Naive thymus-derived CD8-positive, alpha-beta T cell (primary cell): ENCODE measurements around the gene DOCK11. TPM values are rescaled to one million over a fixed set of nuclear protein-coding genes. Genes with fewer than 3 reads are reported as not detected.
A peak's percentile ranks its signal among the peaks of the same experiment; 100 is the strongest.

Source experiments
- ATAC-seq, 2 donors: fragments of 150-1000 bp; cut with Tn5 transposase in 1 of 2; sonication (Bioruptor Pico), chemical (Tn5 transposase) in 1 of 2; 1 replicate in 1 of 2; 2 replicates in 1 of 2; pipeline ENCODE4 v1.10.0; 2021; ENCODE audit warnings: mild to moderate bottlenecking in 2 of 2, moderate library complexity in 2 of 2
- POLR2A ChIA-PET: fragments of 350-600 bp; sonication (Branson Sonifier 250); formaldehyde crosslinking; loops from one replicate; lab custom pipeline; 2021; ENCODE audit warnings: antibody characterized with exemption; lab: Charles Lee
- DNase-seq, 10 donors: peaks; one replicate each; pipeline versions ENCODE4 v3.0.0 to v3.0.0-alpha.2; 2020 to 2022
- H3K27ac Mint-ChIP-seq, 10 donors: one replicate each; pipeline ENCODE4 v1.8.0; 2020 to 2022; ENCODE audit warnings: mild to moderate bottlenecking in 10 of 10, mixed read lengths in 10 of 10, moderate library complexity in 4 of 10, inconsistent platforms in 1 of 10
- H3K27me3 Mint-ChIP-seq, 5 donors: one replicate each; pipeline ENCODE4 v1.8.0; 2021 to 2022; ENCODE audit warnings: mixed read lengths in 5 of 5
- H3K36me3 Mint-ChIP-seq, 3 donors: one replicate each; pipeline ENCODE4 v1.8.0; 2020 to 2022; ENCODE audit warnings: mixed read lengths in 3 of 3, mild to moderate bottlenecking in 2 of 3, inconsistent platforms in 1 of 3
- H3K4me1 Mint-ChIP-seq, 4 donors: one replicate each; pipeline ENCODE4 v1.8.0; 2021 to 2022; ENCODE audit warnings: mixed read lengths in 4 of 4
- H3K4me3 Mint-ChIP-seq, 10 donors: one replicate each; pipeline ENCODE4 v1.8.0; 2020 to 2022; ENCODE audit warnings: mild to moderate bottlenecking in 10 of 10, mixed read lengths in 10 of 10, moderate library complexity in 6 of 10, inconsistent platforms in 1 of 10
- H3K9me3 Mint-ChIP-seq, 9 donors: one replicate each; pipeline ENCODE4 v1.8.0; 2020 to 2022; ENCODE audit warnings: mixed read lengths in 9 of 9, mild to moderate bottlenecking in 3 of 9, inconsistent platforms in 1 of 9, moderate library complexity in 1 of 9
- polyA plus RNA-seq, 3 donors: library from polyadenylated mRNA; unstranded; fragments of 300-500 nt; fragmentation: Illumina TruSeq; gene quantifications; one replicate each; pipeline ENCODE4 v1.2.3, GENCODE V29; 2021
- total RNA-seq, 8 experiments: library from RNA in 2 of 8; stranded (reverse) in 2 of 8; gene quantifications; one replicate each; pipeline ENCODE4 v1.2.3 and lab custom pipeline; 2021 to 2026

The DOCK11 gene
- total and polyA plus RNA-seq, 5 experiments from 2014 or later, result 20.9 to 116 (median 26.6) TPM

DNA sequence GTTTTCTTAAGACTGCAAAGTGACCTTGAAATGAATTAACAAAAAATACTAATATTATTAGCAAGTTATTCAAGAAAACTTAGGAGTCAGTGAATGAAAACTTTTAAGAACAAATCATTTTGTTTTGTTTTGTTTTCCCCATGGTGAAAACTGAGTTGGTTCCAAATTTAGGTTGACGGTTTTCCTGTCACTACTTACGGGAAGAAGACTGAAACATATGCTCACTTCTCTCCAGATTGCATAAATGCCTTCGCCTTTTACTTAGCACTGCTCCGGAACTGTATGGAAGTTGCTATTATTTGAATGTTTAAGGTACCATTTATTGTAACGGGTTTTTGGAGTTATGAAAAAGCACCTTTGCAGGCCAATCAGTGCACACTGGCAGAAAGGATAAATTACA is 42.8 kb downstream of the DOCK11 start:
- Mint-ChIP-seq H3K4me3 (no peak overlapping the region), H3K27me3 (no peaks in the 10 kb centered on the region), H3K36me3 (peaks cover 0 to 8% (median 0%) of the 10 kb centered on the region in 3 donors), H3K27ac (peak overlapping the region in 7 of 10 donors; percentile 7 to 87 (median 57)), H3K9me3 (no peaks in the 10 kb centered on the region), H3K4me1 (peaks cover 18 to 76% (median 56%) of the 10 kb centered on the region in 4 donors)
- ATAC-seq, result no peak
- POLR2A ChIA-PET, result interaction anchor here (0.5 to 11.2 kb wide), 7 partner anchors 9 to 498 kb away, joined by 3 to 121 read pairs (median 3); partner anchors contain the start of gene DOCK11
- no peak for DNase-seq

DNA sequence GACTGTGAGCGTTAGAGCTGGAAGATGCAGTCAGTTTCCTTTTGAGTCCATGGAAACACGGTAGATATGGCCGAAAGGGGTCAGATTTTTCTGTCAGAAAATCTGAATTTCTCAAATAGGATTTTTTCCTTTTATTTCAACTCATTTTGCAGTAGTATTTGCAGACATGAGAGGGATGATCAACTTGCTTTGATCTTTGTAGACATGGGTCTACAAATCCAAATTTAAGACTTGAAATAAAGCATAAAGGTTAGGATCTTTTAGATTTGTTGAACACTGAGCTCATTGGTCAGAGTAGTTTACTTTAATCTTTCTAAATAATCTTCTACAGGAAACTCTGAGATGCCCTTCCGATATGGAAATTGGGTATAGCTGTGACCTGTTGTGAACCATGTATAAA is 44.7 kb downstream of the DOCK11 start:
- ATAC-seq (no peak), DNase-seq (no peak)
- Mint-ChIP-seq H3K27me3 (no peaks in the 10 kb centered on the region), H3K9me3 (no peaks in the 10 kb centered on the region), H3K4me3 (no peak overlapping the region), H3K36me3 (peaks cover 0 to 24% (median 2%) of the 10 kb centered on the region in 3 donors), H3K27ac (no peak overlapping the region), H3K4me1 (peaks cover 16 to 57% (median 45%) of the 10 kb centered on the region in 4 donors)
- POLR2A ChIA-PET, result interaction anchor here (1.6 kb wide), 1 partner anchor 39 kb away, joined by 4 read pairs; no protein-coding TSS in a partner anchor

DNA sequence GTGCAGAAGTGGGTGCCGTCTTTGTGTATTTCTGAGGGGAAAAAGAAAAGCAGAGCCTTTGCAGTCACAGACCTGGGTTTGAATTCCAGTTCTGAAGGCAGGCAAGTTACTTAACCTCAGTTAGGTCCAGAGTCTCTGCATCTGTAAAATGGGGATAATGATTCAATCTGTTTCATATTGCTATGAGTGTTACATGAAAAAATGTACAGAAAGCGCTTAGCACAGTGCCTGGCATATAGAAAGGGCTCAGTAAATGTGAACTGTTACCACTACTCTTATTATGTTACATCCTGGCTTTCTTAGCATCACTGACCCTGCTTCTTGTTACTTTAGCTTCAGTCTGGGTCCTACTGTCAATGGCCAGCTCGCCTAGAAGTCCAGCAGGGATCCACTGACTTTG is 45.9 kb downstream of the DOCK11 start:
- no peaks in the 10 kb centered on the region for H3K27me3 Mint-ChIP-seq
- H3K4me1 Mint-ChIP-seq, result peaks cover 12 to 45% (median 34%) of the 10 kb centered on the region in 4 donors
- no peak overlapping the region for H3K4me3 Mint-ChIP-seq

DNA sequence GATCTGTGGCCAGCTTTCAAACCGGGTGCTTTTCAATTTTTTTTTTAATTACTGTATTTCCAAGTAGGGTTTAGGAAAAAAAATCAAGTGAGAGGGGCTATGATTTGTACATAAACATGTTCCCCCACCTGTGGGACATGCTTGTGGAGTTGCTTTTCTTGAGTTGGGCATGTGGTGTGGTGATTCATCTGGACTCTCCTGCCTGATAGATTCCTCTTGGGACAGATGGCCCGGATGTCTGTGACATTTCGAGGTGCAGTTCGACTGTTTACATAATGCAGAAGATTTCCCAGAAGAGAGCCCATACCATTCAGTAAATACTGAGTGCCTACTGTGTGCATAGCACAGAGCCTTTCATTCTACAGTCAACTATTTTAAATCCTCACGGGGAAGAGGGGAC is 49.9 kb downstream of the DOCK11 start:
- no peak for DNase-seq
- Mint-ChIP-seq H3K9me3 (no peaks in the 10 kb centered on the region), H3K4me1 (peaks cover 5 to 15% (median 11%) of the 10 kb centered on the region in 4 donors), H3K4me3 (no peak overlapping the region), H3K27ac (peak overlapping the region in 3 of 10 donors; percentile 22 to 46 (median 35)), H3K36me3 (peaks cover 0 to 65% (median 2%) of the 10 kb centered on the region in 3 donors), H3K27me3 (no peaks in the 10 kb centered on the region)
- no peak for ATAC-seq
- POLR2A ChIA-PET, result interaction anchor here (0.8 kb wide), 1 partner anchor 47 kb away, joined by 4 read pairs; no protein-coding TSS in a partner anchor

More for the DNA sequence above, 45.9 kb downstream of the DOCK11 start:
- H3K36me3 Mint-ChIP-seq, result peaks cover 0 to 35% (median 2%) of the 10 kb centered on the region in 3 donors
- no peak for ATAC-seq
- POLR2A ChIA-PET, result no interaction called here
- no peak for DNase-seq
- peak overlapping the region in 7 of 10 donors; percentile 11 to 78 (median 57) for H3K27ac Mint-ChIP-seq
- H3K9me3 Mint-ChIP-seq, result no peaks in the 10 kb centered on the region

DNA sequence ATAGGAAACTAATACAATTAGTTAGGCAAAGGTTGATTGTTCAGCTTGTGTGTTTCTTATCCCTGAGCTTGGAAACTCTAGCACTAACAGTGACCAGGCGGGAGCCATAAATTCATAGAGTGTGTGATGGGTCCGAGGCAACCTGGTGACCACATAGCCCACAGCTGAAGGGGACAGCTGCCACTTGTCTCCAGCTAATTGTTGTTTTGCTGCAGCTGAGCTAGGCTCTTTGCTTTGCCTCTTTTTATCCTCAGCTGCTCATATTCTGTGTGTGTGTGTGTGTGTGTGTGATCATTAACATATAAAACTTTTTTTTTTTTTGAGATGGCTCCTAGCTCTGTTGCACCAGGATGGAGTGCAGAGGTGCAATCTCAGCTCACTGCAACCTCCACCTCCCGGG is 53.2 kb downstream of the DOCK11 start:
- peaks cover 0 to 10% (median 5%) of the 10 kb centered on the region in 4 donors for H3K4me1 Mint-ChIP-seq
- H3K27me3 Mint-ChIP-seq, result no peaks in the 10 kb centered on the region
- H3K9me3 Mint-ChIP-seq, result no peaks in the 10 kb centered on the region
- no peak for DNase-seq
- POLR2A ChIA-PET, result interaction anchor here (0.6 kb wide), 1 partner anchor 78 kb away, joined by 3 read pairs; no protein-coding TSS in a partner anchor
- H3K27ac Mint-ChIP-seq, result peak overlapping the region in 1 of 10 donors; percentile 11
- no peak overlapping the region for H3K4me3 Mint-ChIP-seq
- no peak for ATAC-seq
- H3K36me3 Mint-ChIP-seq, result peaks cover 0 to 71% (median 4%) of the 10 kb centered on the region in 3 donors

DNA sequence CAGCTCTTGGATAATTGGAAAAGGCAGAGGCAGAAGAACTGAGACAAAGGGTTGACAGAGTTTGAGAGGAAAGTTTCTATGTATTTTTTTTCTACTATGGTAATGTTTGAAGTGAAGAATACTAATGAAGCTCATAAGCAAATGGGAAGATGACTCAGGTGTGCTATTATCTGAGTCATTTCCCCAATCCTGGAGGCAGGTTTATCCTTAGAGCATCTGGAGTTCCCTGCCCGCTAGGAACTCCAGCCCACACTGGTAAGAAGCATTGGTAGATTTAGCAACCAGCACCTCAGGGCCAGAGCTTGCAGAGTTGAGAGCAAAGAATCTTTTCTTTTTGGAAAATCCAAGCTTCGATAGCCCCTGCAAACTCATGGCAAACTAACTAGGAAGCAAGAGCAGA is 55.2 kb downstream of the DOCK11 start:
- DNase-seq (no peak), ATAC-seq (no peak)
- no peak overlapping the region for H3K4me3 Mint-ChIP-seq
- no peaks in the 10 kb centered on the region for H3K27me3 Mint-ChIP-seq
- H3K9me3 Mint-ChIP-seq, result no peaks in the 10 kb centered on the region
- H3K27ac Mint-ChIP-seq, result peak overlapping the region in 6 of 10 donors; percentile 35 to 87 (median 58)
- POLR2A ChIA-PET, result interaction anchor here (1.0 kb wide), 1 partner anchor 22 kb away, joined by 3 read pairs; no protein-coding TSS in a partner anchor
- peaks cover 0 to 13% (median 6%) of the 10 kb centered on the region in 4 donors for H3K4me1 Mint-ChIP-seq
- peaks cover 0 to 73% (median 2%) of the 10 kb centered on the region in 3 donors for H3K36me3 Mint-ChIP-seq

DNA sequence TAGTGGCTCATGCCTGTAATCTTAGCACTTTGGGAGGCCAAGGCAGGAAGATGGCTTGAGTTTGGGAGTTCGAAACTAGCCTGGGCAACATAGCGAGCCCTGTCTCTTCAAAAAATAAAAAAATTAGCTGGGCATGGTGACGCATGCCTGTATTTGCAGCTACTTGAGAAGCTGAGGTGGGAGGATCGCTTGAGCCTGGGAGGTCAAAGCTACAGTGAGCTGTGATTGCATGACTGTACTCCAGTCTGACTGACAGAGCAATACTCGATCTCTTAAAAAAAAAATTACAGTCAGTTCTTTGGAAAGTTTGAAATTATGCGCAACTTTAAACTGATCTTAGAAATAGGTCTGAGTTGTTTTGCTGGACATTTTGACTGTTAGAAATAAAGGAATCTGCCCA is 55.8 kb downstream of the DOCK11 start:
- POLR2A ChIA-PET, result interaction anchor here (1.0 kb wide), 1 partner anchor 23 kb away, joined by 3 read pairs; no protein-coding TSS in a partner anchor
- H3K9me3 Mint-ChIP-seq, result no peaks in the 10 kb centered on the region
- DNase-seq (no peak), ATAC-seq (no peak)
- H3K27ac Mint-ChIP-seq, result no peak overlapping the region
- peaks cover 0 to 13% (median 6%) of the 10 kb centered on the region in 4 donors for H3K4me1 Mint-ChIP-seq
- H3K27me3 Mint-ChIP-seq, result no peaks in the 10 kb centered on the region
- H3K4me3 Mint-ChIP-seq, result no peak overlapping the region
- peaks cover 0 to 69% (median 2%) of the 10 kb centered on the region in 3 donors for H3K36me3 Mint-ChIP-seq

DNA sequence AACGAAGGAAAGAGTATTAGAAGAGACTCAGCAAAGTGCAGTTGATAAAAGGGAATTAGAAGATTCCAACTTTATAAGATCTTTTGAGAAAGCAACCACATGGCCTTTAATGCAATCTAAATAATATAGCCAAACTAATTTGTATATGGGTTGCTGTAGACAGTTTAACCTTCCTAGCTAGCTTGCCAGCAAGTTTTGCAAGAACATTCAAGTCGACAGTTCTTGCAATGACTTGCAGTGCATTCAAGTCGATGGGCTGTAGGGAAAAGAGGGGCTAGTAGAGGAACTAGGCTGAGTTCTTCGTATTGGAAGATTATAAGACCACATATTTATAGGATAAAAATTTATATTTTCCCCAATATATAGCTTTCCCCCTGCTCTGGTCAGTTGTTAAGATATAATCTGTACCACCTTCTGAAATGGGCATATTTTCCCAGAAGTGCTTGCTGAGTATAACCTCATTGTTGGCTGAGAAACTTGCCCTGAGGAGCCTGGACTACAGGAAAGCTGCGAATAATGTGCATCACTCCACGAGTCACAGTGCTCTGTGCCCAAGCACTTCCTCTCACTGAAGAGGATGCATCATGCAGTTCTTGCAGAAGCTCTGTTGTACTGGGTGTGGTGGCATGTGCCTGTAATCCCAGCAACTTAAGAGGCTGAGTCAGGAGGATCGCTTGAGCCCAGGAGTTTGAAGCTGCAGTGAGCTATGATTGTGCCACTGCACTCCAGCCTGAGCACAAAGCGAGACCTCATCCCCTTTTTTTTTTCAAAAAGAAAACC is 56.7 kb downstream of the DOCK11 start:
- no peaks in the 10 kb centered on the region for H3K27me3 Mint-ChIP-seq
- no peak overlapping the region for H3K4me3 Mint-ChIP-seq
- DNase-seq, result no peak
- peaks cover 6 to 16% (median 8%) of the 10 kb centered on the region in 4 donors for H3K4me1 Mint-ChIP-seq
- POLR2A ChIA-PET, result interaction anchor here (0.6 to 1.0 kb wide), 2 partner anchors 21 to 24 kb away, joined by 3 to 5 read pairs; no protein-coding TSS in a partner anchor
- ATAC-seq, result no peak
- peaks cover 2 to 73% (median 4%) of the 10 kb centered on the region in 3 donors for H3K36me3 Mint-ChIP-seq
- H3K27ac Mint-ChIP-seq, result peak overlapping the region in 7 of 10 donors; percentile 18 to 92 (median 65)
- H3K9me3 Mint-ChIP-seq, result no peaks in the 10 kb centered on the region

DNA sequence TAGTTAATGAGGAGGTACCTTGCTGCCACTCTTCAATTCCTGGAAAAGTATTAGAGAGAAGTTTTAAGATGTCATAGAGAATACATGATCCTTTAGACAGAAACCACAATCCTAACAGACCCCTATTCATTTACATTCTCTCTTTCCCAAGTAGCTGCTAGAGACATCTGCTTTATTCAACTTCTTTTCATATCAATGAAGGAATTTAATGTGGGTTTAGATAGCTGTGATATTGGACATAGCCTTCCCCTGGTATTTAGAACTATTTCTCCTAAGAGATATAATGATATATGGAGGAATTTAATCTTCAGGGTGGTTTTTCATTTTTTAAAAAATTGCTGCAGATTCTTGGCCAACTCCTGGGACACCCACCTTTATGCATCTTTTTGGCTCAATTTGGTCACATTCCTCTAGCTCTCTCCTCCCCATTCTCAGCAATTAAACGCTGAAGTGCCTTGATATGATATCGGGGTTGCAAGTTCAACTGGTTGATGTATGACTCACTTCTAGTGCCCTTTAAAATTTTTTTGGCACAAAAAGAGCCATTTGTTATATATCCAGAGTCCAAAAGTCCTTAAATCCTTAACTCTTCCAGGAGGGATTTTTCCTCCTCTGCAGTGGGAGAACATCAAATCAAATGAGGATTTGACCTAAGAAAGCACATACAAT is 57.6 kb downstream of the DOCK11 start:
- Mint-ChIP-seq H3K9me3 (no peaks in the 10 kb centered on the region), H3K27ac (peak overlapping the region in 6 of 10 donors; percentile 6 to 46 (median 36)), H3K27me3 (no peaks in the 10 kb centered on the region), H3K4me3 (no peak overlapping the region), H3K36me3 (peaks cover 2 to 71% (median 4%) of the 10 kb centered on the region in 3 donors), H3K4me1 (peaks cover 6 to 17% (median 8%) of the 10 kb centered on the region in 4 donors)
- POLR2A ChIA-PET, result no interaction called here
- DNase-seq (no peak), ATAC-seq (no peak)

DNA sequence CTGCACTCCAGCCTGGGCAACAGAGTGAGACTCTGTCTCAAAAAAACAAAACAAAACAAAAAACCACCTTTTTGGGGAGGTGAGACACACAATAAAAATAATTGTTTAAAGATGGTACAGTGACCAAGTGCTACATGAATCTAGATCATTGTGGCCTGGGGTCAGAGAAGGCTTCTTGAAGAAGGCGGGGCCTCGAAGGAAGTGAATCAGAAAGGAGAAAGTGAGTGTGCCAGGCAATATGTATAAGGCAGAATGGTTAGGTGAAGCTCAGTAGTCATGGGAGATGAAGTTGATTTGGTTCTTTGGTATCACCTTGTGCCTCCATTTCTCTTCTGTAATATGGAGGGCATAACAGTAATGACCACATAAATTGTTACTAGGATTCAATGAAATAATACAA is 58.9 kb downstream of the DOCK11 start:
- peaks cover 6 to 22% (median 10%) of the 10 kb centered on the region in 4 donors for H3K4me1 Mint-ChIP-seq
- H3K9me3 Mint-ChIP-seq, result no peaks in the 10 kb centered on the region
- peak overlapping the region in 7 of 10 donors; percentile 6 to 86 (median 41) for H3K27ac Mint-ChIP-seq
- H3K27me3 Mint-ChIP-seq, result no peaks in the 10 kb centered on the region
- DNase-seq (no peak), ATAC-seq (no peak)
- H3K4me3 Mint-ChIP-seq, result no peak overlapping the region
- H3K36me3 Mint-ChIP-seq, result peaks cover 2 to 69% (median 4%) of the 10 kb centered on the region in 3 donors
- POLR2A ChIA-PET, result no interaction called here

DNA sequence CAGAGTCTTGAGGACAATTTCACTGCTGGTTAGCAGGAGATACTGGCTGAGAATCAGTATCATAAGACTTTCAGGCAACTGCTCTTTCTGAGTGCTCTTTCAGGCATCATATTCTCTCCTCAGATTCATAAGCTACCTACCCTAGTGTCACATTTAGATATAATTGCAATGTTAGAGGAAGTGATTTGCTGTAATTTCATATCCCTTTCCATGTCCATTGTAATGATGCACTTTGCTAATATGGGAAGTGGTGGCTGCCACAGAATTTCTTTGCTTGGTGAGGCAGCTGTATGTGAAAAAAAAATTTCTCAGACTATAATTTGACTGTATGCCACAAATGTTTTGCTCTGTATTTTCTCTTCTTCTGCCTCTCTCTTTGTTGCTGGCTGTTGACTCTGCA is 63.3 kb downstream of the DOCK11 start:
- peak overlapping the region in 2 of 10 donors; percentile 21 to 44 for H3K27ac Mint-ChIP-seq
- DNase-seq (no peak), ATAC-seq (no peak)
- no peaks in the 10 kb centered on the region for H3K9me3 Mint-ChIP-seq
- peaks cover 4 to 72% (median 5%) of the 10 kb centered on the region in 3 donors for H3K36me3 Mint-ChIP-seq
- POLR2A ChIA-PET, result interaction anchor here (0.6 kb wide), 1 partner anchor 26 kb away, joined by 4 read pairs; no protein-coding TSS in a partner anchor
- no peak overlapping the region for H3K4me3 Mint-ChIP-seq
- no peaks in the 10 kb centered on the region for H3K27me3 Mint-ChIP-seq
- H3K4me1 Mint-ChIP-seq, result peaks cover 14 to 20% (median 18%) of the 10 kb centered on the region in 4 donors

DNA sequence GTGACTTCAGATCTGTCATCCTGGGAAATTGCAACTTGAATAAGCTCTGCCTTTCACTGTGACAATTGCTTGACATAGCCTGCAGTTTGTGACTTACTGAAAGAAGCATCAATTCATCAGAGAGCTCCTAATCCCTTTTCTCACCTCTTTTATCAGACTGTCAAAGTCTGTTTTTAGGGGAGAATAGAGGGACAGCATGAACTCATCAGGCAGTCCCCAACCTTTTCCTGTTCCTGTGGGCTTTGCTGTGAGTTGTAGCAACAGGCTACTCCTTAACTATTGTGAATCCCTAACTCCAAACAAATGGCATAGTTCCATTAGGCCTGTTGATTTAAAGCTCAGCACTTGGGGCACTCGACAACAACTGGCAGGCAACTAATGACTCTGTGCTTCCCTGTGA is 64.9 kb downstream of the DOCK11 start:
- no peak for ATAC-seq

More for the DNA sequence above, 64.9 kb downstream of the DOCK11 start:
- POLR2A ChIA-PET, result no interaction called here
- Mint-ChIP-seq H3K27me3 (no peaks in the 10 kb centered on the region), H3K4me1 (peaks cover 14 to 19% (median 18%) of the 10 kb centered on the region in 4 donors), H3K36me3 (peaks cover 4 to 67% (median 5%) of the 10 kb centered on the region in 3 donors), H3K27ac (peak overlapping the region in 5 of 10 donors; percentile 18 to 59 (median 47)), H3K9me3 (no peaks in the 10 kb centered on the region), H3K4me3 (no peak overlapping the region)
- no peak for DNase-seq
